GM12864 (cell line): ENCODE measurements around the gene ELF1.

Experiments
- DNase-seq: peaks from one replicate; pipeline ENCODE4 v3.0.0-alpha.2; 2011; ENCODE audit warnings: low read depth
- H3K4me3 ChIP-seq: 2 replicates; pipeline ENCODE4 v1.5.1; 2011; ENCODE audit warnings: mild to moderate bottlenecking, low read depth, low read length, control low read depth
- CTCF ChIP-seq: IDR thresholded peaks from 2 replicates; pipeline ENCODE4 v1.5.1; 2011; ENCODE audit warnings: low read depth, mild to moderate bottlenecking, moderate library complexity, low read length, control low read depth, inconsistent platforms; ENCODE audit errors: missing control alignments

The ELF1 gene

GRCh38 chr13:40999416-40999815, 19.7 kb downstream of the ELF1 start:
- no peak overlapping the region for H3K4me3 ChIP-seq
- TF ChIP-seq CTCF, result no peak

GRCh38 chr13:40996426-40997092, 22.6 kb downstream of the ELF1 start:
- DNase-seq, result no peak
- H3K4me3 ChIP-seq, result no peak overlapping the region
- TF ChIP-seq CTCF, result no peak

More at GRCh38 chr13:40999416-40999815, 19.7 kb downstream of the ELF1 start:
- no peak for DNase-seq

- TF ChIP-seq CTCF, result no peak
- no peak for DNase-seq
- H3K4me3 ChIP-seq, result no peak overlapping the region; the same call in 1 of the 2 replicates
Observed at GRCh38 chr13:40995997-40996396, 23.1 kb downstream of the ELF1 start.

GRCh38 chr13:40994581-40995230, 24.4 kb downstream of the ELF1 start:
- no peak for TF ChIP-seq CTCF

GRCh38 chr13:40993987-40994386, 25.1 kb downstream of the ELF1 start:
- TF ChIP-seq CTCF, result no peak
- H3K4me3 ChIP-seq, result peak overlapping the region; percentile 3; the same call in 1 of the 2 replicates
- DNase-seq, result no peak

More at GRCh38 chr13:40994581-40995230, 24.4 kb downstream of the ELF1 start:
- peak overlapping the region; percentile 50 for H3K4me3 ChIP-seq
- DNase-seq, result no peak

GRCh38 chr13:40992678-40993518, 26.2 kb downstream of the ELF1 start:
- no peak overlapping the region for H3K4me3 ChIP-seq
- no peak for DNase-seq
- peak; percentile 15 for TF ChIP-seq CTCF
